IMR-90 (cell line): Measurements from ENCODE around the gene PSMD1. TPM values are rescaled to one million over a fixed set of nuclear protein-coding genes. Genes with fewer than 3 reads are reported as not detected.

Experiments
- ATAC-seq: fragments of 200-7000 bp; cut with Tn5 transposase; 2 replicates; pipeline ENCODE4 v1.9.1; 2020; ENCODE audit warnings: low read depth, mild to moderate bottlenecking, moderate library complexity
- BruUV-seq: library from RNA; stranded (reverse); fragments of 400-500 nt; replicated peaks from 2 replicates; lab custom pipeline; 2021; lab: Mats Ljungman, UMichigan
- CTCF ChIA-PET: fragments of 300-600 bp; formaldehyde crosslinking; extraction: SDS; loops from one replicate; lab custom pipeline; 2021; ENCODE audit warnings: antibody characterized with exemption; lab: Yijun Ruan, JAX
- POLR2A ChIA-PET: fragments of 300-600 bp; sonication (Branson Sonifier 250); formaldehyde crosslinking; loops from one replicate; lab custom pipeline; 2022; ENCODE audit warnings: antibody characterized with exemption; ENCODE audit not compliant: unreplicated experiment; lab: Charles Lee
- DNase-seq: peaks from one replicate; pipeline ENCODE4 v3.0.0; 2013
- H2AFZ ChIP-seq: replicated peaks from 2 replicates; pipeline ENCODE3; 2013; ENCODE audit warnings: low read length, mild to moderate bottlenecking; ENCODE audit not compliant: poor library complexity
- H2AK5ac ChIP-seq: 2 replicates; pipeline ENCODE4 v1.6.1; 2013; ENCODE audit warnings: low read depth, low read length, inconsistent platforms
- H2AK9ac ChIP-seq: replicated peaks from 2 replicates; pipeline ENCODE3; 2013; ENCODE audit warnings: mild to moderate bottlenecking, low read depth, low read length, moderate library complexity; ENCODE audit not compliant: poor library complexity
- H2BK120ac ChIP-seq: 2 replicates; pipeline ENCODE4 v1.6.1; 2013; ENCODE audit warnings: low read depth, low read length, inconsistent platforms
- H2BK15ac ChIP-seq: 3 replicates; pipeline ENCODE4 v1.6.1; 2013; ENCODE audit warnings: low read depth, low read length, inconsistent platforms
- H2BK20ac ChIP-seq: 2 replicates; pipeline ENCODE4 v1.6.1; 2013; ENCODE audit warnings: low read depth, mild to moderate bottlenecking, inconsistent platforms, low read length, moderate library complexity
- H2BK5ac ChIP-seq: 2 replicates; pipeline ENCODE4 v1.6.1; 2013; ENCODE audit warnings: mild to moderate bottlenecking, low read depth, low read length, inconsistent platforms; ENCODE audit not compliant: poor library complexity, severe bottlenecking
- H3K14ac ChIP-seq: replicated peaks from 2 replicates; pipeline ENCODE4 v1.6.1; 2013; ENCODE audit warnings: low read depth, low read length, inconsistent platforms
- H3K18ac ChIP-seq: 2 replicates; pipeline ENCODE4 v1.6.1; 2013; ENCODE audit warnings: low read depth, low read length, control low read depth
- H3K23ac ChIP-seq: 2 replicates; pipeline ENCODE4 v1.6.1; 2013; ENCODE audit warnings: low read depth, low read length, inconsistent platforms
- H3K27ac ChIP-seq: 2 replicates; pipeline ENCODE4 v1.5.1; 2013; ENCODE audit warnings: mild to moderate bottlenecking, control low read depth, low read length; ENCODE audit not compliant: insufficient read depth
- H3K27me3 ChIP-seq: 2 replicates; pipeline ENCODE4 v1.6.1; 2013; ENCODE audit warnings: low read length; ENCODE audit not compliant: control insufficient read depth, insufficient read depth
- H3K36me3 ChIP-seq: 2 replicates; pipeline ENCODE4 v1.6.1; 2013; ENCODE audit warnings: low read length, mixed read lengths; ENCODE audit not compliant: control insufficient read depth, insufficient read depth
- H3K4ac ChIP-seq: 2 replicates; pipeline ENCODE4 v1.6.1; 2013; ENCODE audit warnings: low read depth, low read length, inconsistent platforms
- H3K4me1 ChIP-seq: 2 replicates; pipeline ENCODE4 v1.6.1; 2013; ENCODE audit warnings: low read length, mixed read lengths; ENCODE audit not compliant: control insufficient read depth, insufficient read depth
- H3K4me2 ChIP-seq: 2 replicates; pipeline ENCODE4 v1.6.1; 2013; ENCODE audit warnings: low read depth, mild to moderate bottlenecking, control low read depth, low read length, moderate library complexity
- H3K4me3 ChIP-seq: 2 replicates; pipeline ENCODE4 v1.5.1; 2013; ENCODE audit warnings: low read depth, mild to moderate bottlenecking, control low read depth, low read length, moderate library complexity; ENCODE audit not compliant: insufficient read depth
- H3K56ac ChIP-seq: 2 replicates; pipeline ENCODE4 v1.6.1; 2013; ENCODE audit warnings: low read length, inconsistent platforms; ENCODE audit not compliant: insufficient read depth; ENCODE audit errors: extremely low read depth
- H3K79me1 ChIP-seq, 2 experiments: 2 replicates each; pipeline ENCODE4 v1.6.1; 2013; ENCODE audit warnings: low read length in 2 of 2, inconsistent platforms in 1 of 2, low read depth in 1 of 2
- H3K9ac ChIP-seq: 2 replicates; pipeline ENCODE4 v1.6.1; 2013; ENCODE audit warnings: low read depth, low read length, control low read depth
- H3K9me1 ChIP-seq: 2 replicates; pipeline ENCODE4 v1.6.1; 2013; ENCODE audit warnings: low read length, inconsistent platforms; ENCODE audit not compliant: insufficient read depth
- H3K9me3 ChIP-seq: 2 replicates; pipeline ENCODE4 v1.6.1; 2013; ENCODE audit warnings: low read length; ENCODE audit not compliant: control insufficient read depth, insufficient read depth
- H4K20me1 ChIP-seq: 2 replicates; pipeline ENCODE4 v1.6.1; 2013; ENCODE audit warnings: low read length, inconsistent platforms; ENCODE audit not compliant: insufficient read depth
- H4K5ac ChIP-seq: 2 replicates; pipeline ENCODE4 v1.6.1; 2013; ENCODE audit warnings: mild to moderate bottlenecking, low read depth, low read length, control low read depth
- H4K8ac ChIP-seq, 2 experiments: 2 replicates each; pipeline ENCODE4 v1.6.1; 2013; ENCODE audit warnings: low read depth in 2 of 2, low read length in 2 of 2, control low read depth in 1 of 2, inconsistent platforms in 1 of 2
- H4K91ac ChIP-seq: 2 replicates; pipeline ENCODE4 v1.6.1; 2013; ENCODE audit warnings: low read depth, low read length, inconsistent platforms; ENCODE audit not compliant: insufficient read depth
- MXI1 ChIP-seq: IDR thresholded peaks from 2 replicates; pipeline ENCODE4 v1.6.1; 2012; ENCODE audit warnings: low read depth, mild to moderate bottlenecking, low read length, moderate library complexity, borderline replicate concordance
- WGBS, 2 experiments: methylation state at CpG; one replicate each; pipeline versions ENCODE4 v1.1.5 to v1.1.7; 2013; ENCODE audit warnings: missing lambda C conversion rate in 2 of 2; ENCODE audit not compliant: insufficient read length in 1 of 2; ENCODE audit errors: extremely low coverage in 2 of 2; 5-methylcytosine and 5-hydroxymethylcytosine counted together
- dilution Hi-C: fragments of 300-500 bp; cut with HindIII; formaldehyde crosslinking; loops from one replicate; pipeline ENCODE4 v1.14.3; 2018; ENCODE audit warnings: low sequenced_read_pairs; ENCODE audit not compliant: unreplicated experiment
- in situ Hi-C: fragments of 300-500 bp; cut with MboI; formaldehyde crosslinking; loops from 3 replicates; pipeline ENCODE4 v1.14.3; 2019; ENCODE audit warnings: low sequenced_read_pairs, inconsistent platforms, mixed read lengths
- intact Hi-C: fragments of 100-400 bp; cut with micrococcal nuclease; formaldehyde crosslinking; loops from 2 replicates; pipeline ENCODE4 v1.10.0; 2022
- polyA plus RNA-seq, 3 experiments: library from polyadenylated mRNA; depleted of rRNA; stranded (reverse); fragments of >200 nt; gene quantifications; 2 replicates each; pipeline ENCODE4 v1.2.3, GENCODE V29; 2012; ENCODE audit warnings: low replicate concordance in 1 of 3
- total RNA-seq: library from RNA; depleted of rRNA; stranded (reverse); fragments of >200 nt; gene quantifications from 2 replicates; pipeline ENCODE4 v1.2.3, GENCODE V29; 2012
- TF ChIP-seq, protein P1 (sequence below): conservative IDR thresholded peaks from 2 replicates; pipeline ENCODE4 v1.5.1; 2012; ENCODE audit warnings: mild to moderate bottlenecking, low read depth, low read length, improper control_type of control experiment

The PSMD1 gene
- total and polyA plus RNA-seq, 2 of the 4 experiments (the other 2 are of a cell fraction), result 89.8 to 181 TPM

- TF ChIP-seq, protein P1, sequence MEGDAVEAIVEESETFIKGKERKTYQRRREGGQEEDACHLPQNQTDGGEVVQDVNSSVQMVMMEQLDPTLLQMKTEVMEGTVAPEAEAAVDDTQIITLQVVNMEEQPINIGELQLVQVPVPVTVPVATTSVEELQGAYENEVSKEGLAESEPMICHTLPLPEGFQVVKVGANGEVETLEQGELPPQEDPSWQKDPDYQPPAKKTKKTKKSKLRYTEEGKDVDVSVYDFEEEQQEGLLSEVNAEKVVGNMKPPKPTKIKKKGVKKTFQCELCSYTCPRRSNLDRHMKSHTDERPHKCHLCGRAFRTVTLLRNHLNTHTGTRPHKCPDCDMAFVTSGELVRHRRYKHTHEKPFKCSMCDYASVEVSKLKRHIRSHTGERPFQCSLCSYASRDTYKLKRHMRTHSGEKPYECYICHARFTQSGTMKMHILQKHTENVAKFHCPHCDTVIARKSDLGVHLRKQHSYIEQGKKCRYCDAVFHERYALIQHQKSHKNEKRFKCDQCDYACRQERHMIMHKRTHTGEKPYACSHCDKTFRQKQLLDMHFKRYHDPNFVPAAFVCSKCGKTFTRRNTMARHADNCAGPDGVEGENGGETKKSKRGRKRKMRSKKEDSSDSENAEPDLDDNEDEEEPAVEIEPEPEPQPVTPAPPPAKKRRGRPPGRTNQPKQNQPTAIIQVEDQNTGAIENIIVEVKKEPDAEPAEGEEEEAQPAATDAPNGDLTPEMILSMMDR, result no peak
Measured at GRCh38 chr2:231187736-231188505, 131.3 kb downstream of the PSMD1 start (continued).

GRCh38 chr2:231188506-231189170 lies 132.0 kb downstream of the PSMD1 start:
- Histone ChIP-seq H3K27ac (no peak overlapping the region), H2BK15ac (no peak overlapping the region), H2AFZ (no peak overlapping the region), H2AK5ac (peak overlapping the region; percentile 51; the same call in 1 of the 2 replicates), H4K8ac (no peak overlapping the region), H3K36me3 (no peaks in the 10 kb centered on the region), H4K20me1 (no peaks in the 10 kb centered on the region), H2AK9ac (peak overlapping the region; percentile 71), H3K14ac (no peak overlapping the region), H3K4ac (peak overlapping the region; percentile 47; the same call in 1 of the 2 replicates), H3K9me1 (peaks cover 3% of the 10 kb centered on the region; the same call in 1 of the 2 replicates), H3K18ac (no peak overlapping the region), H2BK5ac (no peak overlapping the region), H3K27me3 (no peaks in the 10 kb centered on the region), H2BK120ac (peak overlapping the region; percentile 86), H3K56ac (no peak overlapping the region), H4K91ac (peak overlapping the region; percentile 26; the same call in 1 of the 2 replicates), H3K4me2 (no peak overlapping the region), H3K9me3 (no peaks in the 10 kb centered on the region), H3K4me1 (peaks cover 17% of the 10 kb centered on the region; the same call in 1 of the 2 replicates), H3K4me3 (no peak overlapping the region), H3K9ac (no peak overlapping the region), H2BK20ac (peak overlapping the region; percentile 62; the same call in 1 of the 2 replicates), H3K79me1 (no peaks in the 10 kb centered on the region), H3K23ac (no peak overlapping the region), H4K5ac (no peak overlapping the region)
- no CpG with 5 or more reads among the region's 6 CpGs for WGBS, 2 experiments
- in situ Hi-C loops (no loop called here), intact Hi-C loops (no loop called here), dilution Hi-C loops (no loop called here)
- BruUV-seq, result no TSS peak
- ATAC-seq (no peak), DNase-seq (no peak)
- ChIA-PET CTCF (no interaction called here), POLR2A (no interaction called here)
- no peak for TF ChIP-seq MXI1
